ENCODE data around the gene NRXN3.

- TF ChIP-seq CTCF (IDR thresholded peaks at IDR 0.05; ENCODE audit: insufficient read depth, low read depth, low read length) (no peak), EZH2 (IDR thresholded peaks at IDR 0.05; ENCODE audit: insufficient read depth, low read length) (no peak)
These were observed 1123.5 kb downstream of the NRXN3 start for GRCh38 chr14:79293482-79294177.

Data from astrocyte (in vitro differentiated cells and primary cell).